HG03558 (cell line): ENCODE results near the gene ARL6IP6.

Source experiments
- ATAC-seq: cut with Tn5 transposase; IDR thresholded peaks from one replicate; pipeline ENCODE4 v1.9.1; 2021; ENCODE audit warnings: moderate number of reproducible peaks; ENCODE audit not compliant: unreplicated experiment; ENCODE audit errors: extremely low read depth

Gene ARL6IP6

GRCh38 chr2:152718076-152718908 is at the start of gene ARL6IP6:
Gene ARL6IP6, plus strand, starts transcription at chr2:152718620. Its CDS starts 5 bp downstream, at chr2:152718625.
- ATAC-seq, result peak; percentile 53

- ATAC-seq, result no peak
These were observed 44.1 kb upstream of the ARL6IP6 start for GRCh38 chr2:152674334-152674733.

GRCh38 chr2:152676461-152676860 is 42.0 kb upstream of the ARL6IP6 start:
- ATAC-seq, result no peak

- no peak for ATAC-seq
These were observed 39.6 kb upstream of the ARL6IP6 start for GRCh38 chr2:152678808-152679207.

GRCh38 chr2:152682663-152683062 is 35.8 kb upstream of the ARL6IP6 start:
- no peak for ATAC-seq

- ATAC-seq, result no peak
These were observed 35.0 kb upstream of the ARL6IP6 start for GRCh38 chr2:152683400-152683799.

GRCh38 chr2:152686321-152686720 is 32.1 kb upstream of the ARL6IP6 start:
- ATAC-seq, result no peak

GRCh38 chr2:152693033-152693432 is 25.4 kb upstream of the ARL6IP6 start:
- ATAC-seq, result peak; percentile 82

- peak; percentile 46 for ATAC-seq
These were observed 24.2 kb upstream of the ARL6IP6 start for GRCh38 chr2:152694161-152694661.

- ATAC-seq, result no peak
These were observed 22.7 kb upstream of the ARL6IP6 start for GRCh38 chr2:152695763-152696162.

GRCh38 chr2:152696476-152696875 is 21.9 kb upstream of the ARL6IP6 start:
- no peak for ATAC-seq

GRCh38 chr2:152701198-152701597 is 17.2 kb upstream of the ARL6IP6 start:
- ATAC-seq, result no peak

- no peak for ATAC-seq
These were observed 11.9 kb upstream of the ARL6IP6 start for GRCh38 chr2:152706477-152707021.

GRCh38 chr2:152708742-152709141 is 9.7 kb upstream of the ARL6IP6 start:
- no peak for ATAC-seq

GRCh38 chr2:152710713-152711112 is 7.7 kb upstream of the ARL6IP6 start:
- no peak for ATAC-seq

GRCh38 chr2:152715112-152715511 is 3.3 kb upstream of the ARL6IP6 start:
- ATAC-seq, result no peak

GRCh38 chr2:152715854-152716428 is 2.5 kb upstream of the ARL6IP6 start:
- no peak for ATAC-seq

- ATAC-seq, result no peak
These were observed 1.6 kb upstream of the ARL6IP6 start for GRCh38 chr2:152716805-152717227.

GRCh38 chr2:152717228-152718075 is 968 bp upstream of the ARL6IP6 start, which contains the start of gene PRPF40A:
Gene PRPF40A, minus strand, starts transcription at chr2:152717461. Its CDS starts 22 bp downstream, at chr2:152717439.
- ATAC-seq, result peak; percentile 60
